Measurements from ENCODE around the gene LGALS7B.

The LGALS7B gene

GRCh38 chr19:38741670-38742069, 47.3 kb upstream of the LGALS7B start:
- no peak overlapping the region for H4K91ac ChIP-seq (ENCODE audit: low read depth, low read length, poor library complexity)
- H3K9me3 ChIP-seq (replicated peaks in 1 of 2; ENCODE audit: control insufficient read depth in 2 of 2, insufficient read depth in 1 of 2, low read depth in 1 of 2, low read length in 2 of 2): no peaks in the 10 kb centered on the region
- H4K8ac ChIP-seq (ENCODE audit: low read depth, low read length): no peak overlapping the region
- no peak overlapping the region for H2AK5ac ChIP-seq (ENCODE audit: low read depth, low read length)
- peak overlapping the region; percentile 3 for H3K18ac ChIP-seq (ENCODE audit: low read length)
- H3K14ac ChIP-seq (ENCODE audit: low read length): no peak overlapping the region
- DNase-seq (ENCODE audit: low spot score): no peak
- peaks cover 0 to 5% of the 10 kb centered on the region in 2 donors for H3K4me1 ChIP-seq (ENCODE audit: control insufficient read depth in 2 of 2, insufficient read depth in 1 of 2, low read depth in 1 of 2, low read length in 2 of 2)
- H3K36me3 ChIP-seq (replicated peaks in 1 of 2; ENCODE audit: control insufficient read depth in 2 of 2, insufficient read depth in 2 of 2, low read length in 2 of 2): no peaks in the 10 kb centered on the region
- no peak overlapping the region for H2BK15ac ChIP-seq (ENCODE audit: low read length)
- H3K4me3 ChIP-seq (ENCODE audit: low read length in 2 of 2): no peak overlapping the region
- no peak overlapping the region for H3K23ac ChIP-seq (ENCODE audit: low read depth, low read length, poor library complexity)
- H3K27me3 ChIP-seq (ENCODE audit: control insufficient read depth in 3 of 3, insufficient read depth in 3 of 3, low read depth in 1 of 3, low read length in 3 of 3): peaks cover 0 to 15% (median 5%) of the 10 kb centered on the region in 3 experiments
- no peak overlapping the region for H2BK120ac ChIP-seq (ENCODE audit: low read depth, low read length)
- H3K9ac ChIP-seq (ENCODE audit: low read depth, low read length, poor library complexity): no peak overlapping the region
- no peak overlapping the region for H3K4me2 ChIP-seq (ENCODE audit: insufficient read depth, low read length, poor library complexity, severe bottlenecking)
- no peaks in the 10 kb centered on the region for H3K79me1 ChIP-seq (ENCODE audit: low read depth, low read length)
- H2BK12ac ChIP-seq (ENCODE audit: low read length): no peak overlapping the region
- H2BK5ac ChIP-seq (ENCODE audit: low read length): no peak overlapping the region
- WGBS, 2 donors (ENCODE audit: extremely low coverage in 2 of 2, insufficient read length in 2 of 2, insufficient replicate concordance in 1 of 2): no CpG with 5 or more reads among the region's 15 CpGs
- no peak overlapping the region for H3K27ac ChIP-seq (replicated peaks; ENCODE audit: low read length)
- H3K4ac ChIP-seq (ENCODE audit: low read length): no peak overlapping the region
- no peak overlapping the region for H2AFZ ChIP-seq (ENCODE audit: low read length)

GRCh38 chr19:38742296-38742695, 46.7 kb upstream of the LGALS7B start:
- peak overlapping the region; percentile 53 for H3K4ac ChIP-seq (ENCODE audit: low read length)
- no peak for DNase-seq (ENCODE audit: low spot score)
- H3K36me3 ChIP-seq (replicated peaks in 1 of 2; ENCODE audit: control insufficient read depth in 2 of 2, insufficient read depth in 2 of 2, low read length in 2 of 2): no peaks in the 10 kb centered on the region
- no peak overlapping the region for H3K14ac ChIP-seq (ENCODE audit: low read length)
- no peak overlapping the region for H2BK5ac ChIP-seq (ENCODE audit: low read length)
- no peak overlapping the region for H2BK12ac ChIP-seq (ENCODE audit: low read length)
- no peak overlapping the region for H2BK120ac ChIP-seq (ENCODE audit: low read depth, low read length)
- peak overlapping the region; percentile 64 for H3K18ac ChIP-seq (ENCODE audit: low read length)
- H4K91ac ChIP-seq (ENCODE audit: low read depth, low read length, poor library complexity): no peak overlapping the region
- no peak overlapping the region for H3K23ac ChIP-seq (ENCODE audit: low read depth, low read length, poor library complexity)
- no peak overlapping the region for H3K4me3 ChIP-seq (ENCODE audit: low read length in 2 of 2)
- H3K9ac ChIP-seq (ENCODE audit: low read depth, low read length, poor library complexity): peak overlapping the region; percentile 21
- no peak overlapping the region for H2AFZ ChIP-seq (ENCODE audit: low read length)
- no peak overlapping the region for H2AK5ac ChIP-seq (ENCODE audit: low read depth, low read length)
- no peak overlapping the region for H3K4me2 ChIP-seq (ENCODE audit: insufficient read depth, low read length, poor library complexity, severe bottlenecking)
- H2BK15ac ChIP-seq (ENCODE audit: low read length): no peak overlapping the region
- H4K8ac ChIP-seq (ENCODE audit: low read depth, low read length): no peak overlapping the region
- no CpG with 5 or more reads among the region's 9 CpGs for WGBS, 2 donors (ENCODE audit: extremely low coverage in 2 of 2, insufficient read length in 2 of 2, insufficient replicate concordance in 1 of 2)
- peaks cover 0 to 3% of the 10 kb centered on the region in 2 donors for H3K4me1 ChIP-seq (ENCODE audit: control insufficient read depth in 2 of 2, insufficient read depth in 1 of 2, low read depth in 1 of 2, low read length in 2 of 2)
- no peaks in the 10 kb centered on the region for H3K9me3 ChIP-seq (replicated peaks in 1 of 2; ENCODE audit: control insufficient read depth in 2 of 2, insufficient read depth in 1 of 2, low read depth in 1 of 2, low read length in 2 of 2)
- H3K27ac ChIP-seq (replicated peaks; ENCODE audit: low read length): no peak overlapping the region
- no peaks in the 10 kb centered on the region for H3K79me1 ChIP-seq (ENCODE audit: low read depth, low read length)
- H3K27me3 ChIP-seq (ENCODE audit: control insufficient read depth in 3 of 3, insufficient read depth in 3 of 3, low read depth in 1 of 3, low read length in 3 of 3): peaks cover 0 to 13% (median 4%) of the 10 kb centered on the region in 3 experiments

- Histone ChIP-seq H3K9me3 (replicated peaks in 1 of 2; ENCODE audit: control insufficient read depth in 2 of 2, insufficient read depth in 1 of 2, low read depth in 1 of 2, low read length in 2 of 2) (no peaks in the 10 kb centered on the region), H3K36me3 (replicated peaks in 1 of 2; ENCODE audit: control insufficient read depth in 2 of 2, insufficient read depth in 2 of 2, low read length in 2 of 2) (no peaks in the 10 kb centered on the region), H3K4me3 (ENCODE audit: low read length in 2 of 2) (no peak overlapping the region), H3K23ac (ENCODE audit: low read depth, low read length, poor library complexity) (no peak overlapping the region), H3K79me1 (ENCODE audit: low read depth, low read length) (no peaks in the 10 kb centered on the region), H2AFZ (ENCODE audit: low read length) (peak overlapping the region; percentile 35), H2AK5ac (ENCODE audit: low read depth, low read length) (peak overlapping the region; percentile 76), H4K91ac (ENCODE audit: low read depth, low read length, poor library complexity) (no peak overlapping the region), H3K4me2 (ENCODE audit: insufficient read depth, low read length, poor library complexity, severe bottlenecking) (no peak overlapping the region), H3K14ac (ENCODE audit: low read length) (no peak overlapping the region), H3K27ac (replicated peaks; ENCODE audit: low read length) (no peak overlapping the region), H3K18ac (ENCODE audit: low read length) (peak overlapping the region; percentile 52), H3K9ac (ENCODE audit: low read depth, low read length, poor library complexity) (no peak overlapping the region), H2BK12ac (ENCODE audit: low read length) (no peak overlapping the region), H4K8ac (ENCODE audit: low read depth, low read length) (no peak overlapping the region), H2BK120ac (ENCODE audit: low read depth, low read length) (no peak overlapping the region), H3K4ac (ENCODE audit: low read length) (no peak overlapping the region), H3K4me1 (ENCODE audit: control insufficient read depth in 2 of 2, insufficient read depth in 1 of 2, low read depth in 1 of 2, low read length in 2 of 2) (peaks cover 0 to 3% of the 10 kb centered on the region in 2 donors), H3K27me3 (ENCODE audit: control insufficient read depth in 3 of 3, insufficient read depth in 3 of 3, low read depth in 1 of 3, low read length in 3 of 3) (peaks cover 0 to 7% (median 3%) of the 10 kb centered on the region in 3 experiments), H2BK15ac (ENCODE audit: low read length) (no peak overlapping the region), H2BK5ac (ENCODE audit: low read length) (no peak overlapping the region)
- WGBS, 2 donors (ENCODE audit: extremely low coverage in 2 of 2, insufficient read length in 2 of 2, insufficient replicate concordance in 1 of 2): no CpG with 5 or more reads among the region's 6 CpGs
- DNase-seq (ENCODE audit: low spot score): no peak
Measured at GRCh38 chr19:38742906-38743305, 46.1 kb upstream of the LGALS7B start.

GRCh38 chr19:38743394-38744297, 45.4 kb upstream of the LGALS7B start:
- Histone ChIP-seq H3K4me3 (ENCODE audit: low read length in 2 of 2) (no peak overlapping the region), H4K8ac (ENCODE audit: low read depth, low read length) (no peak overlapping the region), H3K27ac (replicated peaks; ENCODE audit: low read length) (no peak overlapping the region), H2BK15ac (ENCODE audit: low read length) (peak overlapping the region; percentile 2), H2AFZ (ENCODE audit: low read length) (no peak overlapping the region), H3K14ac (ENCODE audit: low read length) (no peak overlapping the region), H2AK5ac (ENCODE audit: low read depth, low read length) (peak overlapping the region; percentile 76), H2BK120ac (ENCODE audit: low read depth, low read length) (no peak overlapping the region), H3K9me3 (replicated peaks in 1 of 2; ENCODE audit: control insufficient read depth in 2 of 2, insufficient read depth in 1 of 2, low read depth in 1 of 2, low read length in 2 of 2) (no peaks in the 10 kb centered on the region), H3K36me3 (replicated peaks in 1 of 2; ENCODE audit: control insufficient read depth in 2 of 2, insufficient read depth in 2 of 2, low read length in 2 of 2) (no peaks in the 10 kb centered on the region), H3K4me2 (ENCODE audit: insufficient read depth, low read length, poor library complexity, severe bottlenecking) (no peak overlapping the region), H3K4me1 (ENCODE audit: control insufficient read depth in 2 of 2, insufficient read depth in 1 of 2, low read depth in 1 of 2, low read length in 2 of 2) (peaks cover 0 to 3% of the 10 kb centered on the region in 2 donors), H2BK12ac (ENCODE audit: low read length) (no peak overlapping the region), H3K23ac (ENCODE audit: low read depth, low read length, poor library complexity) (no peak overlapping the region), H3K79me1 (ENCODE audit: low read depth, low read length) (no peaks in the 10 kb centered on the region), H3K9ac (ENCODE audit: low read depth, low read length, poor library complexity) (no peak overlapping the region), H3K27me3 (ENCODE audit: control insufficient read depth in 3 of 3, insufficient read depth in 3 of 3, low read depth in 1 of 3, low read length in 3 of 3) (peaks cover 0 to under 1% (median 0%) of the 10 kb centered on the region in 3 experiments), H3K18ac (ENCODE audit: low read length) (peak overlapping the region; percentile 2), H3K4ac (ENCODE audit: low read length) (no peak overlapping the region), H4K91ac (ENCODE audit: low read depth, low read length, poor library complexity) (no peak overlapping the region), H2BK5ac (ENCODE audit: low read length) (no peak overlapping the region)
- no CpG with 5 or more reads among the region's 20 CpGs for WGBS, 2 donors (ENCODE audit: extremely low coverage in 2 of 2, insufficient read length in 2 of 2, insufficient replicate concordance in 1 of 2)
- DNase-seq (ENCODE audit: low spot score): no peak

Measured in neuronal stem cell (in vitro differentiated cells).